H9 (cell line): ENCODE results near the gene PRSS16. TPM values are rescaled to one million over a fixed set of nuclear protein-coding genes. Genes with fewer than 3 reads are reported as not detected.

Experiments used
- DNase-seq: peaks from one replicate; pipeline ENCODE4 v3.0.0-alpha.2; 2017
- H2AFZ ChIP-seq: one replicate; pipeline ENCODE4 v1.6.1; 2013; ENCODE audit warnings: mild to moderate bottlenecking, low read length, control low read depth, moderate library complexity
- H2AK5ac ChIP-seq: 2 replicates; pipeline ENCODE4 v1.6.1; 2013; ENCODE audit warnings: low read length, control low read depth, mixed read lengths; ENCODE audit not compliant: insufficient read length
- H2BK120ac ChIP-seq: one replicate; pipeline ENCODE4 v1.6.1; 2013; ENCODE audit warnings: low read depth, mild to moderate bottlenecking, low read length, control low read depth, inconsistent platforms; ENCODE audit not compliant: poor library complexity, severe bottlenecking
- H2BK12ac ChIP-seq: 2 replicates; pipeline ENCODE4 v1.6.1; 2013; ENCODE audit warnings: low read length, control low read depth, mixed read lengths, low read depth; ENCODE audit not compliant: insufficient read length
- H2BK15ac ChIP-seq: 2 replicates; pipeline ENCODE4 v1.6.1; 2013; ENCODE audit warnings: low read depth, low read length, control low read depth
- H2BK20ac ChIP-seq: one replicate; pipeline ENCODE4 v1.6.1; 2013; ENCODE audit warnings: low read depth, mild to moderate bottlenecking, low read length, control low read depth, inconsistent platforms; ENCODE audit not compliant: poor library complexity, severe bottlenecking
- H2BK5ac ChIP-seq: 2 replicates; pipeline ENCODE4 v1.6.1; 2013; ENCODE audit warnings: low read length, control low read depth, mixed read lengths; ENCODE audit not compliant: insufficient read length
- H3K14ac ChIP-seq: 2 replicates; pipeline ENCODE4 v1.6.1; 2013; ENCODE audit warnings: low read length, control low read depth; ENCODE audit not compliant: insufficient read depth
- H3K18ac ChIP-seq: 2 replicates; pipeline ENCODE4 v1.6.1; 2013; ENCODE audit warnings: low read depth, mild to moderate bottlenecking, mixed read lengths, low read length, control low read depth; ENCODE audit not compliant: insufficient read length
- H3K23ac ChIP-seq: 2 replicates; pipeline ENCODE4 v1.6.1; 2013; ENCODE audit warnings: low read length, control low read depth, mixed read lengths, low read depth; ENCODE audit not compliant: insufficient read length
- H3K23me2 ChIP-seq: 2 replicates; pipeline ENCODE4 v1.6.1; 2013; ENCODE audit warnings: low read depth, mild to moderate bottlenecking, mixed read lengths, low read length, control low read depth; ENCODE audit not compliant: insufficient read length, poor library complexity, severe bottlenecking
- H3K27ac ChIP-seq: 2 replicates; pipeline ENCODE4 v1.5.1; 2013; ENCODE audit warnings: low read length, control low read depth, mixed read lengths, low read depth; ENCODE audit not compliant: insufficient read length
- H3K27me3 ChIP-seq: 2 replicates; pipeline ENCODE4 v1.6.1; 2013; ENCODE audit warnings: low read length, control low read depth, inconsistent platforms; ENCODE audit not compliant: insufficient read depth
- H3K4ac ChIP-seq: 2 replicates; pipeline ENCODE4 v1.6.1; 2013; ENCODE audit warnings: low read depth, mild to moderate bottlenecking, control low read depth, inconsistent platforms, low read length, moderate library complexity
- H3K4me1 ChIP-seq: 2 replicates; pipeline ENCODE4 v1.6.1; 2013; ENCODE audit warnings: low read length, control low read depth, inconsistent platforms; ENCODE audit not compliant: insufficient read depth
- H3K4me2 ChIP-seq: 2 replicates; pipeline ENCODE4 v1.6.1; 2013; ENCODE audit warnings: low read length, control low read depth, mixed read lengths; ENCODE audit not compliant: insufficient read length, insufficient read depth
- H3K56ac ChIP-seq: 2 replicates; pipeline ENCODE4 v1.6.1; 2013; ENCODE audit warnings: low read depth, mild to moderate bottlenecking, mixed read lengths, low read length, control low read depth; ENCODE audit not compliant: insufficient read length
- H3K79me1 ChIP-seq: 2 replicates; pipeline ENCODE4 v1.6.1; 2013; ENCODE audit warnings: low read depth, mild to moderate bottlenecking, moderate library complexity, low read length, control low read depth, inconsistent platforms; ENCODE audit not compliant: insufficient read depth, poor library complexity, severe bottlenecking
- H3K79me2 ChIP-seq: 2 replicates; pipeline ENCODE4 v1.6.1; 2013; ENCODE audit warnings: low read length, control low read depth, inconsistent platforms; ENCODE audit not compliant: insufficient read depth
- H3K9ac ChIP-seq: 2 replicates; pipeline ENCODE4 v1.6.1; 2013; ENCODE audit warnings: low read length, control low read depth, mixed read lengths; ENCODE audit not compliant: insufficient read length; ENCODE audit errors: extremely low read depth
- H3K9me3 ChIP-seq: one replicate; pipeline ENCODE4 v1.6.1; 2013; ENCODE audit warnings: low read depth, low read length, inconsistent platforms; ENCODE audit not compliant: control insufficient read depth
- H3T11ph ChIP-seq: one replicate; pipeline ENCODE4 v1.6.1; 2013; ENCODE audit warnings: mild to moderate bottlenecking, low read length, control low read depth, inconsistent platforms
- H4K20me1 ChIP-seq: one replicate; pipeline ENCODE4 v1.6.1; 2013; ENCODE audit not compliant: control insufficient read depth, insufficient read length, insufficient read depth
- H4K5ac ChIP-seq: 2 replicates; pipeline ENCODE4 v1.6.1; 2013; ENCODE audit warnings: low read depth, mild to moderate bottlenecking, mixed read lengths, low read length, control low read depth; ENCODE audit not compliant: insufficient read length
- H4K8ac ChIP-seq: replicated peaks from 2 replicates; pipeline ENCODE4 v1.6.1; 2013; ENCODE audit warnings: low read length, control low read depth, mixed read lengths, low read depth; ENCODE audit not compliant: insufficient read length
- H4K91ac ChIP-seq: 2 replicates; pipeline ENCODE4 v1.6.1; 2013; ENCODE audit warnings: low read depth, mild to moderate bottlenecking, moderate library complexity, mixed read lengths, low read length, control low read depth; ENCODE audit not compliant: insufficient read length
- H3K27ac Mint-ChIP-seq, 3 experiments: 2 replicates in 2 of 3; 3 replicates in 1 of 3; pipeline ENCODE4 v1.8.0; 2020 to 2021; ENCODE audit warnings: mixed read lengths in 3 of 3, mild to moderate bottlenecking in 1 of 3, moderate library complexity in 1 of 3
- H3K27me3 Mint-ChIP-seq: 2 replicates; pipeline ENCODE4 v1.8.0; 2021; ENCODE audit warnings: low read depth, mild to moderate bottlenecking, moderate library complexity, mixed read lengths
- H3K36me3 Mint-ChIP-seq, 3 experiments: 2 replicates in 2 of 3; 3 replicates in 1 of 3; pipeline ENCODE4 v1.8.0; 2020 to 2021; ENCODE audit warnings: low read depth in 3 of 3, mixed read lengths in 3 of 3; ENCODE audit not compliant: insufficient read depth in 1 of 3
- H3K4me1 Mint-ChIP-seq, 2 experiments: 2 replicates each; pipeline ENCODE4 v1.8.0; 2020; ENCODE audit warnings: mixed read lengths in 2 of 2
- H3K4me3 Mint-ChIP-seq, 2 experiments: 2 replicates in 1 of 2; 3 replicates in 1 of 2; pipeline ENCODE4 v1.8.0; 2020 to 2021; ENCODE audit warnings: mild to moderate bottlenecking in 2 of 2, mixed read lengths in 2 of 2, moderate library complexity in 1 of 2
- H3K9me3 Mint-ChIP-seq, 2 experiments: 2 replicates in 1 of 2; 3 replicates in 1 of 2; pipeline ENCODE4 v1.8.0; 2020; ENCODE audit warnings: mild to moderate bottlenecking in 2 of 2, mixed read lengths in 2 of 2, moderate library complexity in 1 of 2
- WGBS: extraction: QIAGEN DNeasy Blood & Tissue Kit; methylation state at CpG from one replicate; pipeline ENCODE4 v1.1.7; 2013; ENCODE audit warnings: missing lambda C conversion rate, low lambda C conversion rate, mixed read lengths; ENCODE audit not compliant: insufficient read length; ENCODE audit errors: extremely low coverage; 5-methylcytosine and 5-hydroxymethylcytosine counted together
- total RNA-seq: library from RNA; stranded (reverse); gene quantifications from 2 replicates; pipeline ENCODE4 v1.2.1, GENCODE V29; 2021
- TF ChIP-seq, protein P1 (sequence below): fragments of 200-600 bp; sonication (generic); conservative IDR thresholded peaks from 3 replicates; pipeline ENCODE4 v1.8.0; 2021; ENCODE audit warnings: antibody characterized with exemption, mild to moderate bottlenecking

Gene PRSS16
- total RNA-seq, 1 experiment from 2014 or later = 14.8 TPM

DNA sequence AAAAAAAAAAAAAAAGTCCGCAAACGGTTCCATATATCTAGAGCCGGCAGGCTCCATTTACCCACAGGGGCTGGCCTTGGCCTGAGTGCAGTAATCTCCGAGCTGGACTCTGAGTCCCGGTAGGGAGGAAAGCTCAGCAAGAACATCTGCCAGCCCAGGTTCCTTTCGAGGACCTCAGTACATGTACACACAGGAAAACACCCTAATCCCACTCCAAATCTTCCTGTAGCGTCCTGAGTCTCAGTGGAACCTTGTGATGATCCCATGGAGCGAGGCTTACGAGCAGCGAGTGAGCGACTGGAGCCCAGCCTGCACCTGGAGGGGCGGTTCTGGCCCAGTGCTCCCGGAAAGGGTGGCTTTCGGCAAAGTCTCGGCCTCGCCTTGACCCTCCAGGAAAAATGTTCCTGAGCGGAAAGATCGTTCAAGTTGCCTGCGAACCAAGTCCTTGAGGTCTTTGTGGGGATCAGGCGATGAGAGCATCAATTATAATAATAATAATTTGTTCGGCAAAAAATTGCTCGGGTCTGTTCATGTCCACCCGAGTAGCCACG, 32.1 kb downstream of the PRSS16 start:
- H3K27me3 Mint-ChIP-seq = peaks cover 28% of the 10 kb centered on the region
- H2AK5ac ChIP-seq = no peak overlapping the region
- H3K4ac ChIP-seq = no peak overlapping the region
- peak; percentile 57 for DNase-seq
- no peak overlapping the region for H3K56ac ChIP-seq
- peak overlapping the region; percentile 34 for H2AFZ ChIP-seq
- no peaks in the 10 kb centered on the region for H3K79me1 ChIP-seq
- H3K36me3 Mint-ChIP-seq = no peaks in the 10 kb centered on the region
- H3K23me2 ChIP-seq = peaks cover 6% of the 10 kb centered on the region
- H2BK5ac ChIP-seq = no peak overlapping the region
- no peak overlapping the region for H2BK15ac ChIP-seq
- H3K9me3 ChIP-seq = no peaks in the 10 kb centered on the region
- peak overlapping the region; percentile 57 for H3K9ac ChIP-seq
- H3T11ph ChIP-seq = no peak overlapping the region
- H3K4me3 Mint-ChIP-seq = peak overlapping the region; percentile 92 to 93
- no peak overlapping the region for H3K27ac ChIP-seq
- no peaks in the 10 kb centered on the region for H3K4me1 ChIP-seq
- no peak overlapping the region for H4K5ac ChIP-seq
- peaks cover 2% of the 10 kb centered on the region; the same call in 1 of the 2 replicates for H3K27me3 ChIP-seq
- H3K79me2 ChIP-seq = no peaks in the 10 kb centered on the region
- H2BK120ac ChIP-seq = no peak overlapping the region
- peaks cover 0 to 3% of the 10 kb centered on the region in 2 experiments; a peak in 2 of 4 replicates for H3K4me1 Mint-ChIP-seq
- H3K23ac ChIP-seq = no peak overlapping the region
- peak overlapping the region; percentile 89 for H3K4me2 ChIP-seq
- TF ChIP-seq, protein P1, sequence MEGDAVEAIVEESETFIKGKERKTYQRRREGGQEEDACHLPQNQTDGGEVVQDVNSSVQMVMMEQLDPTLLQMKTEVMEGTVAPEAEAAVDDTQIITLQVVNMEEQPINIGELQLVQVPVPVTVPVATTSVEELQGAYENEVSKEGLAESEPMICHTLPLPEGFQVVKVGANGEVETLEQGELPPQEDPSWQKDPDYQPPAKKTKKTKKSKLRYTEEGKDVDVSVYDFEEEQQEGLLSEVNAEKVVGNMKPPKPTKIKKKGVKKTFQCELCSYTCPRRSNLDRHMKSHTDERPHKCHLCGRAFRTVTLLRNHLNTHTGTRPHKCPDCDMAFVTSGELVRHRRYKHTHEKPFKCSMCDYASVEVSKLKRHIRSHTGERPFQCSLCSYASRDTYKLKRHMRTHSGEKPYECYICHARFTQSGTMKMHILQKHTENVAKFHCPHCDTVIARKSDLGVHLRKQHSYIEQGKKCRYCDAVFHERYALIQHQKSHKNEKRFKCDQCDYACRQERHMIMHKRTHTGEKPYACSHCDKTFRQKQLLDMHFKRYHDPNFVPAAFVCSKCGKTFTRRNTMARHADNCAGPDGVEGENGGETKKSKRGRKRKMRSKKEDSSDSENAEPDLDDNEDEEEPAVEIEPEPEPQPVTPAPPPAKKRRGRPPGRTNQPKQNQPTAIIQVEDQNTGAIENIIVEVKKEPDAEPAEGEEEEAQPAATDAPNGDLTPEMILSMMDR = no peak
- H3K14ac ChIP-seq = peak overlapping the region; percentile 45; the same call in 1 of the 2 replicates
- peaks cover 0 to 2% of the 10 kb centered on the region in 2 experiments; a peak in 1 of 5 replicates for H3K9me3 Mint-ChIP-seq
- no CpG with 5 or more reads among the region's 24 CpGs for WGBS
- no peak overlapping the region for H3K18ac ChIP-seq
- H3K27ac Mint-ChIP-seq = no peak overlapping the region
- no peaks in the 10 kb centered on the region for H4K20me1 ChIP-seq
- H2BK12ac ChIP-seq = no peak overlapping the region
- no peak overlapping the region for H4K8ac ChIP-seq
- H4K91ac ChIP-seq = no peak overlapping the region
- H2BK20ac ChIP-seq = no peak overlapping the region
